GM18870 (cell line): ENCODE data around the gene ALX1.

ENCODE experiments used
- ATAC-seq: cut with Tn5 transposase; IDR thresholded peaks from one replicate; pipeline ENCODE4 v1.9.1; 2021; ENCODE audit warnings: moderate library complexity; ENCODE audit not compliant: unreplicated experiment

ALX1 gene

DNA sequence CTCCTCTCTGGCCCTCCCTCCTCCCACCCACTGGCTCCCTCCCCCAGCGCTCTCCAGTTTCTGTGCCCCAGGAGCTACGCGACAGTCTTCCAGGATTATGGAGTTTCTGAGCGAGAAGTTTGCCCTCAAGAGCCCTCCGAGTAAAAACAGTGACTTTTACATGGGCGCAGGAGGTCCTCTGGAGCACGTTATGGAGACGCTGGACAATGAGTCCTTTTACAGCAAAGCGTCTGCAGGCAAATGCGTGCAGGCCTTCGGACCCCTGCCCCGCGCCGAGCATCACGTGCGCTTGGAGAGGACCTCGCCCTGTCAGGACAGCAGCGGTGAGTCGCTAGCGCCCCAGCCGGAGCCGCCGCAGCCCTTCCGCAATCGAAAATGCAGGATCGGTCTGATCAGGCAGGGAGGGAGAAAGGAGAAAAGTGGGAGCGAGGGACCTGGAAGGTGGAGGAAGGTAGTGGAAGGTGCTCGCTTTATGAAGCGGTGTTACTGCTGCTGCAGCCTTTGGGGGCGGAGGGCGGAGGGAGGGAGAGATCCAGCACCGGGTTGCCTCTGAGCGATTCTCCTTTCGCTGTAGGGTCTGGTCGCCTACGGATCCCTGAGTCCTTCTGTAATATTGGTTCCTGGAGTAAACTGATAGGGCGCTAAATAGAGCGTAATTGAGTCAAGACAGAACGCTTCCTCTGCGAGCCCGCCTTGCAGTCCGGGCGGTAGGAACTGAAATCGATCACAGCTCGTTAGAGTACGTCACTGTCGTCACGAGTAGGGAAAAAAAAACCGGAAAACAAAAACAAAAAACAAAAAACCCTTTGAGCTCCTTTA lies at the start of gene ALX1:
TSS of gene ALX1 (plus strand) at position 56 of the 819 bp plus-strand sequence. CDS start at position 98, 42 bp downstream.
- ATAC-seq: peak; percentile 82

DNA sequence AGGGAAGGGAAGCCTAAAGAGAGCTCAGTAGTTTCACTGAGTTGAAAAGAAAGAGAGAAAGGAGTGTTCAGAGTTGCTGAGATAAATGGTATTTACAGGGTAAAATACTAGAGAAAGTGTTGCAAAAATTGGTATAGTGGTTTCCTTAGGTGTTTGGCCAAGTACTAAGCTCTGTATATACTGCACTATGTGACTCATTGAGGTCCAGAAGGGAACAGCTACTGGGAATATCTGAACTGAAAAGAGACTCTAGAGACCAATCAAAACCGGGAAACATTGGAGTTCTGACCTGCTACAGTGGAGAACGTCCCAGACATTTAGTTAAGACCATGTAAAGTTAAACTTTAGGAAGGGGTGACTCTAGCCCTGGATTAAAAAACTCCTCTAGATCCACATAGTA lies 42.7 kb upstream of the ALX1 start:
- ATAC-seq: no peak

DNA sequence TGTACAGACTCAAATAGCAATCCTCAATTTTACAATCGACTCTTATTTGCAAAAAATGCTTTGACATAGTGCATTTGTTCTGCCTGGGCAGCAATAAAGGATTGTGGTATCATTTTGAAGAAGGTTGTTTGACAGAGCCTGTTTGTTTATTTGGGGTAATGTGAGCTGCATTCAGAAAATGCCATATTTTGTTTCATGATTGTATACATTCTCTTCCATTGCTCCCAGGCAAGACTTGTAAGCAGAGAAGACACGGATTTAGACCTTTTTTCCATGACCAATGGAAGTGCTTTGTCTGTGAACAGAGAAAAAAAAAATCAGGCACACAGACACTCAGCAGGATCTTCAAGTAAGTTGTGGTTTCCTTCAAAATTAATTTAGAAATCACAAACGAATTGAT lies 35.5 kb upstream of the ALX1 start:
- ATAC-seq: no peak

DNA sequence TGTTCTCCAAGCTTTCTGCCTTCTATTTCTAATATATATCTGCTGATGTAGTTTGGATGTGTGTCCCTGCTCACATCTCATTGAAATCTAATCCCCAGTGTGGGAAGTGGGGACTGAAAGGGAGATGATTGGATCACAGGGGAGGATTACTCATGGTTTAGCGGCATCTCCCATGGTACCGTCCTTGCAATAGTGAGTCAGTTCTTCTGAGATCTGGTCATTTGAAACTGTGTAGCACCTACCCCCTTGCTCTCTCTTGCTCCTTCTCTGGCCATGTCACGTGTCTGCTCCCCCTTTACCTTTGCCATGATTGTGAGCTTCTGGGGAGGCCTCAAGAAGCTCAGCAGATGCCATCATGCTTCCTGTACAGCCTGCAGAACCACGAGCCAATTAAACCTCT lies 26.2 kb upstream of the ALX1 start:
- no peak for ATAC-seq

DNA sequence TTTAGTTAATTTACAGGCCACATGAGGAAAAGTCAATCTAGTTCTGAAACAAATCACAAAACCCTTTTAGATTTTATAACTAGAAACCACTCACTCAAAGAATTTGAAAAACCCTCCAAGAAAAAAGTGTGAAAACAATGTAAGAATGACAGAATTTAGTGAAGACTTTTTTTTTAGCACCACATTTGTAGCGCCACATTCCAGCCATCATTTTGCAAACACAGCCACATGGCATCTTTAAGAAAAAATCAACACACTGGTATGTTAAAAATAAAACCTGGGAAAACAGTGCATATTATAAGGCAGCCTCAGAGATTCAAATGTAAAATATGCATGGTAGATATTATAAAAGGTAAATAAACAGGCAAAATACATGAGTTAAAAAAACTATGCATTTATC lies 22.3 kb upstream of the ALX1 start:
- ATAC-seq: no peak

DNA sequence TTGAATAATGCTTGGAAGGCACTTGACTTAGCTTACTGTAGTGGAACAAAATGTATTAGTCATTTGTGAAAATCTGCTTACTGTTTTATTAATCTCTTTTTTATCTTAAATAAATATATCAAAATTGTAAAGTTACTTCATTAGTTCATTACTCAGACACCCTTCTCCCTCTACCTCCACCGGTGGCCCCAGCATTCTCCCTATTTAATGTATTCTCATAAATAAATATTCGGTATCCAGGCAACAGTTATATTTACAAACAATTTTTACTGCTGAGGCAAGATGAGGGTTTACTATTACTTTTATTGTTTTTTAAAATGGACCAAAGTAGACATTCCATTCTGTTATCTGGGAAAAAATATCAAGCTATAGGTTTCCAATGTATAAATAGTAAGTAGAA lies 19.6 kb upstream of the ALX1 start:
- no peak for ATAC-seq

DNA sequence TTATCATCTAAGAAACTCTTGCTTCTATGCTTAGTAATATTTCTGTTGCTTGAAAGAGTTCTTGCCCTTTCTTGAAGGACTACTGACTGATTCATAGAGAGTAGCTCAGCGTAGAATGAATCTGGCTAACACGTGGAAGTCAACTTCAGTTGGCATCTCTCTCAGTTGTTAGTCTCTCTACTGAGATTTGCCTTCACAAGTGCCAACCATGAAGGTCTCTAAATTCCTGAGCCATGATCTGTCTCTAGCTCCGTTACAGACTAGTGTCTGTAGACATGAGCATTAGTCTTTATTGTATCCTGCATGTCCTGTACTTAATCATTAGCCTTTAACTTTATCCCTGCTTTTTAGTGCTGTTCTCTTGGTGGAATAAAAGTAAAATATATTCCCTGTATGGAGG lies 19.1 kb upstream of the ALX1 start:
- no peak for ATAC-seq

DNA sequence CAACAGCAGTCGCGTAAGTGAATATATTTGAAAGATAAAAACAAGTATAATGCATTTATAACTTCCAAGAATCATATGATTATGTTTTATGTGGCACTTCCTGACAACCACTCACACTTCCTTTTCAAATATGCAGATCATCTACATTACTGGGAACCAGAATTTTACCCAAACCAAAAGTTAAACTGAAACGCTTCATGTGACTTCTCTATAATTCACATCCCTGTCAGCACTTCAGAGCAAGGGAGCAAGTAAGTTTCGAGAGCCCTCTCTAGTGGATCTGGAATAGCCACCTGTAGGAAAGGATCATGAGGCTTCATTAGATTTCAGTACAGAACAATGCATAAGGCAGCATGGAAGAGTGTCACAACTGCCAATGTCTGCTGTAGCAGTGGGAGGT lies 13.7 kb upstream of the ALX1 start:
- no peak for ATAC-seq

DNA sequence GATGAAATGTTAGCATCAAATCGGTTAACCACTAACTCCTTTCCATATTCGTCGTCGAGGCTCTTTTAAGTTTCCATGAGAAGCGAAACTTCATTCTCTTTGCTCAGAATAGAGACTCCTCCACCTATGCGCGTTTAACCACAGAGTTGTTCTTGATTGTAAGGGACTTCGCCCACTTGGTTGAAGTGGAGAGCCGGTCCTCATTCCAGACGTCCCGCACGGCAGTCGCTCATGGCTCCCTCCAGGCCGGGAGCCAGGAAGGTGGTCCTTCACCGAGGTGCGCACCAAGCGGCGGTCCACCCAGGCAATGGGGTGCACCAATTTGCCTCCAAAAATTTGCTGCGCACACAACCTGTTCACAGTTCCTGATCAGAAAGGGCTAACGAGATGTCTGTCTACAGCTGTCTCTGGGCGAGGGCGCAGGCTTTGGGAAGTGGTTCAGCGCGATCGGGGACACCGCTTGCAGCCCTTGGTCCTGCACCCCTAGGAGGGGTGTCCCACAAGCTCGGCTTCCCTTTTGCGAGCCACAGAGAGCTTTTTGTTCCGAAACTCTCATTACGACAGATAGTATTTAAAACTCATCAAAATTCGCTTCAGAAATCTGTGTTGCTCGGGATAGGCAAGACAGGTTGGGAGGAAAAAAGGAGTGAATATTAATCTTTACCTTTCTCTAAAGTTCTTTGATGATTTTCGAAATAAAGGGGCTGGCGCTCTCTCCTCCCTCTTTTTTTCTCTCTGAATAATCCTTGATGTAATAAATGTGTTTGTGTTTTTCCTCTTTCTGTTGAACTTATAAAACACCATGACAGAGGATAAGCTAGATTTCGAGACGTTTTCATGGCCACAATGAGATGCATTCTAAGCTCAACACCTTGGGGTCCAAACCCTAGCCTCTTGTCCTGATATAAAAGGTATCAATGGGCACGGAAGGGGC lies 6.4 kb upstream of the ALX1 start:
- no peak for ATAC-seq

DNA sequence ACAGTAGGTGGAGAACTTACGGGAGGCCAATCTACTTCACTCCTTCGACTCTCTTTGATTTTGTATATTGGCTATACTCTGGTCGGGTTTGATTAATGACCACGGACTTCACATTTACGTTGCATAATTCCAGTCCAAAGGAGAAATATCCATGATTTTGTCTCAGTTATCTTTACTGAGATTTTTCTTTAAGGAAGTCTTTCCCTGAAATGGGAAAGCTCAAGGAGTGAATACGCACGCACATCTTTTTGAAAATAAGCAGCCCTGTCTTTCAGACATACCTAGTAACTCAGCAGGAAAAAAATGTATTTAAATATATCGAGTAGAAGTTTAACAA lies 5.7 kb upstream of the ALX1 start:
- ATAC-seq: no peak

DNA sequence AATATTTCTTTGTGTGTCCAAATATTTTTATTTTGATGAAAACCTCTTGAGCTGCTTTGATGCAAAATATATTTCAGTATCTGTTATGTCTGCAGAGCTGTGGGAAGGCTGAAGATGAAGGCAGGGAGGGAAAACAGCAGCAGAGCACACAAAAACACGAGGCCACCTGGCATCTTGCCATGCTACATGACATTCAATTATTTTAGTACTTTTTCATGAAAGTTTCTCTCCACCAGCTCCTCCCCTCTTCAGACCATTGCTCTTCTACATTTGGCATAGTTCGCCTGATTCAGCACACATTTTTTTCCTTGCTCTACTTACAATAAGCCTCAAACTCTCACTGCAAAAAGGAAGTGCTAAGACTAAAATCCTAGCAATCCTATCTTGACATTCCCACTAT lies 4.6 kb upstream of the ALX1 start:
- ATAC-seq: no peak

DNA sequence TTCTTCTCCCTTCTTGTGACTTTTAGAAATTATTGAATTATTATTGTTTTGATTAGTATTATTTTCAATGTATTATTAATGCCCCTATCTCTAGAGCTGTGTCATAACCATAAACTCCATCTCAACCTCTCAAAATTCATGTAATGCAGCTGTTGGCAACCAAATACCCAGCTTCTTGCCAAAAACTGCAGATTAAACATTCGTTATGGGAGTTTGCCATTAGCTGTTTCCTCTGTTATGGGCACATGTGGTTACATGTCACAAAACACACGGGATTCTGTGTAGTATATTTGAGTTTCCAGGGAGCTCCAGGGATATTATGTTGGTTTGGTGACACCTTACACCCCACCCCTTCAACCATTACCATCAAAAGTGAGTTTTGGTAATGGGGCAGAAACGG lies 2.8 kb upstream of the ALX1 start:
- no peak for ATAC-seq

DNA sequence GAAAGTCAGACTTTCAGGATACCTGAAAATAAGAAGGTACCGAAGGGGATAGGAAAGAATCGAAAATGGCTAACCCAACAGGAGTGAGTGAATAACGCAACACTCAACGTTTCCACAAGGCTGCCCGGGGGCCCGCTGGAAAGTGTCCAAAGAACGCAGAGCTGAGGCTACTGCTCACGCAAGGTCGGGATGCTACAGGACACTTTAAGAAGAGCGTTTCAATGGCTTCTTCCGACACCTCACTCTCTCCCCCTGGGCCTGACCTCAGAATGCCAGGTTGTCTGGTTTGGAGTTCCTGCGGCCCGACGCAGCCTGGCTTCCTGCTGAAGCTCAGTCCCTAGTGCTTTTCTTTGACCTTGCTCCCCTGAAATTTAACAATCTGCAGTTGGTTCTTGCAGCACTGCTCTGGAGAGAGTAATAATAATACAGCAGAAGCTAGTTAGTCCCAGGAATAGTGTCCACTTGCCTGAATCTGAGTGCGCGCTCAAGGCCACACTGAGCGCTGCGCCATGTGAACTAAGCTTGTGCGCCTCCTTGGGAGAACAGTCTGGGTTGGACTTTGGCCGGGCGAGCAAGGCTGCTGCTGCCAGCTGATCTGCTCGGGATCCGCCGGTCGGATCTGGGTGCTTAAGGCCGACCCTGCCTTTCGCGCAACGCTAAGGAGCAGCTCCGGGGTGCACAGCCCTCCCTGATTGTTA lies 2.0 kb upstream of the ALX1 start:
- ATAC-seq: no peak

DNA sequence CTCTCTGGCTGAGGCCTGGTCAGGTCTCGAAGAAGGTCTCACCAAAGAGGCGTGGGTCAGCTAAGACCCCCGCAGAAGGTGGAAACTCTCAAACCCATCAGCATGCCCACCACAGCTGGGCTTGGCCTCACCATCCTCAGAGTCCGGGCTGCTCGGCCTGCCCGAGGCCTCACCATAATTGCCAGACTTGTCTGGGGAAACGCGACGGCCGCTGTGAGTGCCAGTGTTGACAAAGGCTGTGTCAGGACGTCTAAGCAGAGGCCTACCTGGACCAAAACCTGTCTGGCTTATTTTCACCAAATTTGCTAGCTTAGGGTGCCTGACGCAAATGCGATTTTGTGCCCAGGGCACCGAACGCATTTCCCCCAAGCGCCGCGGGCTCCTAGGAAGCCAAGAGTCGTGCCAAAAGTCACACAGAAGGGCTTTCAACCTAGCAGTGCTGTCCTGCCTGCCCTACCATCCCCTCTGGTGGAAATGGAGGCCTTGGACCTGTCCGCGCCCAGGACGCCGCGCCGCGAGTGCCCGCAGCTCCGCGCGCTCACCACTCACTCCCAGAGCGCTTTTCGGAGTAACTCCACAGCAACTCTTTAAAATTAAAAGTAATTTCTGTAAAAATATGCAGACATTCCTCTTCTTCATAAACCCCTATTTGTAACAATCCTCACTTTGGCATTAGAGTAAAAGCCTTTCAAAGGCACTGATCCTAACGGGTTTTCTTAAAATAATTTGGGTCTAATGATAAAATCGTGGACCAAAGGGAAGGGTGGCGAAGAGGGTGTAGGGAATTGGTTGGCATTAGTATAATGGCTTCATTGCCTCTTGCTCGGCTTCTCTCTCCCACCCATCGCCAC lies 1.2 kb upstream of the ALX1 start:
- no peak for ATAC-seq

DNA sequence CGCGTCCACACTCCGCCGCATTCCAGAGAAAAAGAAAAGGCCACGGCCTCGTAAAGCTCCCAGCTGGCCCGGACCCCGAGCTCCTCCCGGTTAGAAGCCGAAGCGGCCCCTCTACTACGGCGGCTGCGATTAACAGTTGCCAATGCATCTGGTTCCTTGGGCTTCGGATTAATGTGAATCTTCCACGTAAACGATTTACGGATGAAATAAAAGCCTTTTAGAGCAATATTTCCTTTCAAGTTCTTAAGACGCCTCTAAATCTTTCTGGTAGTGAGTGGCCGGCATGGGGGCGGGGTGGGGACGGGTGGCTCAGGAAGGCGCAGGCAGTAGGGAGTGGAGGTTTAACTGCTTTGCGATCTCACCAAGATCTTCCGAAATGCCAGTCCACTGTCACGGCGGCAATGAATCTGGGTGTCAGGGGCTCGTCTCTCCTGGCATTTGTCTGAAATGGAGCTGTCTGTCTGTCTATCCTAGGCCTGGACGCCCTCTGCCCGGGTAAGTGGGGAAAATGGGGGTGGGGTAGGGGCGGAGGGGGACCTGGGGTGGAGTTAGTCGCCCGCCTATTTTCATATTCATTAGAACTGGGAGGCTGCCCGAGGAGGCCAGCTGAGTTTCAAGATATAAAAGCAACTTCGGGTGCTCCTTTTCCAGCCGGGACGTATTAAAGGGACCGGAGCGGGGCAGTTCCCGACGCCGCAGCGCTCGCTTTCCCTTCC lies 413 bp upstream of the ALX1 start:
- no peak for ATAC-seq

DNA sequence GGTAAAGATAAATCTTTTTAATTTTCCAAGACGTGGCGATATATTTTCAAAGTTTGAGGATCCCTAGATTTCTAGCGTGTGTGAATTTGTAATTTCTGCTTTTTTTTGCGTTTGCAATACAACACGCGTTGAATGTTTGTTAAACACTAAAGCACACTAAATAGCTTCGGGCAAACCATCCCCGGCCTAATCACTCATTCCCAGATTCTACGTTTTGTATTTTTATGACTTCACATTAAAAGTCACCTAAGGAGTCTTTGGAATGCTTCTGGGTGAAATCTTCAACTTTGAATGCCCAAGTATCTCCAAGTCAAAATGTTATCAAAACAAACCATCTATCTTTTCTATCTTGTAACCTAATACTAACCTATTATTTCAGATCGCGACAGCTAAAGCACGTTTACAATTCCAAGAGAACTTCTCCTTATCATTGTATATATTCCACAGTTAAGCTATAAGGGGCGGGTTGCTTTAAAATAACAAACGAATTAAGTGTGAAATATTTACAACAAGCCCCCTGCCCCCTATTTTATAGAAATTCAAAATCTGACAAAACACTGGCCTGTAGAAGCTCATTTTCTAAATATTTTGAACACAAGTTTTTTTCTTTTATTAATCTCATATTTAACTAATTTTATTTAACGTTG lies 1.1 kb downstream of the ALX1 start:
- no peak for ATAC-seq

DNA sequence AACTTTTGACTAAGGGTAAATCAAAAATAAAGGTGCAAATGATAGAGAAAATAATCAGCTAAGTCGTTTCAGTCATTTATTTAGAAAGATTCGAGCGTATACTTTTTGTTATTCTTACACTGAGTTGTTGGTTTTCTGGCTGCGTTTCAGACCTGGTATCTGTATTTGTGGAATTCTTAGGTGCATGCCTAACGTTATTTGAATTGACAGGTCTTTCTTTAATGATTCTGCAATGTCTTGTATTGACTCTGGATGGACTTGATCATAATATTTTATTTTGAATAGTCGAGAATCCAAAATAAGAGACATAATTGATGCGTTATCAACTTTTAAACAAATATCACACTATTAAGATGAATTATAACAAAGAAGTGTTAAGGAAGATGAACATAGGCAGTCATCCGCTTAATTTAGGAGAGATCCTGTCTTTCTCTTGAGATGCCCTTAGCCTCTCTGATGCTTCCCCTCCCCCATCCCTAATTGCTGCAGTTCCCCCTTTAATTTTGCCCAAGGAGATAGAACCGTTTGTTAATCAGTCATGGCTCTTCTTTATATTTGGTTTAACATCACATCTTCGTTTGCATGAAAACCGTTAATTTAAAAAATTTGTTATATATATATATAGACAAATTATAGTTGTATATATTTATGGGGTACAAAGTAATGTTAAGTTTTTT lies 1.8 kb downstream of the ALX1 start:
- ATAC-seq: no peak

DNA sequence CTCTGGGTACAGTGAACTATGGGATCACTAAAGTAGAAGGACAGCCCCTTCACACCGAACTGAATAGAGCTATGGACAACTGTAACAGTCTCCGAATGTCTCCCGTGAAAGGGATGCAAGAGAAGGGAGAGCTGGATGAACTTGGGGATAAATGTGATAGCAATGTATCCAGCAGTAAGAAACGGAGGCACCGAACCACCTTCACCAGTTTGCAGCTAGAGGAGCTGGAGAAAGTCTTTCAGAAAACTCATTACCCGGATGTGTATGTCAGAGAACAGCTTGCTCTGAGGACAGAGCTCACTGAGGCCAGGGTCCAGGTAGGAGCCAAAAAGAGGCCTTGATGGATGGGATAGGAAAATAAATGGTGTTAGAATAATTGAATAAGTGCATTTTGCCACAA lies 3.5 kb downstream of the ALX1 start:
- no peak for ATAC-seq

DNA sequence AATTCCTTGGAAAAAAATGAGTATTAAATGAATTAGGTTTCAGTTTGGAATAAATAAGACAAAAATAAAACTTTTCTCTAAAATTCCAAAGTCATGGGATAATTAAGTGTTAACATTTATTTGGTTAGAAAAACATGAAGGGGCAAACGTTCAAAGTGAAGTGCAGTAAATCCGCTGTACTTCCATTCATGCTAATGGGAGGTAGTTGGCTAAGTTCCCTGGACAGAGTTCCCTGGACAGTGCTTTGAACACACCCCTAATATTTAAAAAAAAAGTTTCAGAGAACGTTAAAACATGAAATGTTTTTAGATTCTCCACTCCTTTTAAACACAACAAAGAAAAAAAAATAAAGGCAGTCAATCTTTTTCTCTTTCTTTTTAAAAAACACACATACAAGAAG lies 16.3 kb downstream of the ALX1 start:
- ATAC-seq: no peak
